ENCODE measurements around the gene GALNTL6. TPM values are rescaled to one million over a fixed set of nuclear protein-coding genes. Genes with fewer than 3 reads are reported as not detected.
A peak's percentile ranks its signal among the peaks of the same experiment; 100 is the strongest.

Gene GALNTL6
- polyA plus RNA-seq, 1 experiment: not detected

GRCh38 chr4:172842779-172843178, 1029.6 kb downstream of the GALNTL6 start:
- H3K27me3 ChIP-seq (ENCODE audit: control insufficient read depth, insufficient read depth, low read length): no peaks in the 10 kb centered on the region
- DNase-seq (ENCODE audit: low read depth, low spot score): no peak
- TF ChIP-seq CTCF (IDR thresholded peaks at IDR 0.05; ENCODE audit: low read depth, low read length): no peak
- H3K9me3 ChIP-seq (ENCODE audit: control insufficient read depth, insufficient read depth, low read length): no peaks in the 10 kb centered on the region
- H3K4me3 ChIP-seq (ENCODE audit: low read depth, low read length): no peak overlapping the region
- CTCF ChIA-PET: no interaction called here
- no peak overlapping the region for H3K27ac ChIP-seq (ENCODE audit: low read depth, low read length)
- POLR2A ChIA-PET: no interaction called here

GRCh38 chr4:172843192-172843591, 1030.0 kb downstream of the GALNTL6 start:
- Histone ChIP-seq H3K4me3 (ENCODE audit: low read depth, low read length) (no peak overlapping the region), H3K27me3 (ENCODE audit: control insufficient read depth, insufficient read depth, low read length) (no peaks in the 10 kb centered on the region), H3K27ac (ENCODE audit: low read depth, low read length) (no peak overlapping the region), H3K9me3 (ENCODE audit: control insufficient read depth, insufficient read depth, low read length) (no peaks in the 10 kb centered on the region)
- DNase-seq (ENCODE audit: low read depth, low spot score): no peak
- POLR2A ChIA-PET: no interaction called here
- no peak for TF ChIP-seq CTCF (IDR thresholded peaks at IDR 0.05; ENCODE audit: low read depth, low read length)
- CTCF ChIA-PET: no interaction called here

GRCh38 chr4:172844556-172844955, 1031.4 kb downstream of the GALNTL6 start:
- no peak for TF ChIP-seq CTCF (IDR thresholded peaks at IDR 0.05; ENCODE audit: low read depth, low read length)
- no peak overlapping the region for H3K4me3 ChIP-seq (ENCODE audit: low read depth, low read length)
- no peaks in the 10 kb centered on the region for H3K27me3 ChIP-seq (ENCODE audit: control insufficient read depth, insufficient read depth, low read length)
- CTCF ChIA-PET: interaction anchor here (1.8 kb wide), 1 partner anchor 169 kb away, joined by 4 read pairs; no protein-coding TSS in a partner anchor
- no peaks in the 10 kb centered on the region for H3K9me3 ChIP-seq (ENCODE audit: control insufficient read depth, insufficient read depth, low read length)
- POLR2A ChIA-PET: no interaction called here
- DNase-seq (ENCODE audit: low read depth, low spot score): no peak
- H3K27ac ChIP-seq (ENCODE audit: low read depth, low read length): no peak overlapping the region

- Histone ChIP-seq H3K27me3 (ENCODE audit: control insufficient read depth, insufficient read depth, low read length) (no peaks in the 10 kb centered on the region), H3K4me3 (ENCODE audit: low read depth, low read length) (no peak overlapping the region), H3K27ac (ENCODE audit: low read depth, low read length) (no peak overlapping the region), H3K9me3 (ENCODE audit: control insufficient read depth, insufficient read depth, low read length) (no peaks in the 10 kb centered on the region)
- no peak for DNase-seq (ENCODE audit: low read depth, low spot score)
- ChIA-PET POLR2A (no interaction called here), CTCF (interaction anchor here (1.8 kb wide), 1 partner anchor 168 kb away, joined by 4 read pairs; no protein-coding TSS in a partner anchor)
- TF ChIP-seq CTCF (IDR thresholded peaks at IDR 0.05; ENCODE audit: low read depth, low read length): no peak
Observed at GRCh38 chr4:172845281-172845680, 1032.1 kb downstream of the GALNTL6 start.

- CTCF ChIA-PET: interaction anchor here (1.0 to 1.6 kb wide), 2 partner anchors 163 to 407 kb away, joined by 4 read pairs; no protein-coding TSS in a partner anchor
- Histone ChIP-seq H3K4me3 (ENCODE audit: low read depth, low read length) (no peak overlapping the region), H3K9me3 (ENCODE audit: control insufficient read depth, insufficient read depth, low read length) (no peaks in the 10 kb centered on the region), H3K27ac (ENCODE audit: low read depth, low read length) (peak overlapping the region; percentile 50), H3K27me3 (ENCODE audit: control insufficient read depth, insufficient read depth, low read length) (no peaks in the 10 kb centered on the region)
- POLR2A ChIA-PET: interaction anchor here (0.6 kb wide), 1 partner anchor 484 kb away, joined by 3 read pairs; the partner anchor contains the start of gene HMGB2
- no peak for TF ChIP-seq CTCF (IDR thresholded peaks at IDR 0.05; ENCODE audit: low read depth, low read length)
- DNase-seq (ENCODE audit: low read depth, low spot score): peak; percentile 78
Observed at GRCh38 chr4:172850838-172851237, 1037.6 kb downstream of the GALNTL6 start.
